ENCODE results near the gene RASGRP2.

DNA sequence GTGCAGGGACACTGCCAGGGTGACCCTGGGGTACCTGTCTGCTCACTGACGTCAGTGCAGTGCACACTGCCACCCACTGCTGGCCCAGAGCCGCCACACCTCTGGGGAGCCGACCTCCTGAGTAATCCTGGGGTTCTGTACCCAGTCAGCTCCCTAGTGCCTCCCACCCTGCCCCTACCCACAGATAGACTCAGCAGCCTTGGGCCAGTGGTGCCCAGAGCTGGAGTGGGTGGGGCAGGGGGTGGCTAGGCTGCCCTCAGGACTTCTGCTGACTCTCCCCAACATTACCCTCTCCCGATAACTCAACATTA is 26.7 kb downstream of the RASGRP2 start:
- TF ChIP-seq, protein P1, sequence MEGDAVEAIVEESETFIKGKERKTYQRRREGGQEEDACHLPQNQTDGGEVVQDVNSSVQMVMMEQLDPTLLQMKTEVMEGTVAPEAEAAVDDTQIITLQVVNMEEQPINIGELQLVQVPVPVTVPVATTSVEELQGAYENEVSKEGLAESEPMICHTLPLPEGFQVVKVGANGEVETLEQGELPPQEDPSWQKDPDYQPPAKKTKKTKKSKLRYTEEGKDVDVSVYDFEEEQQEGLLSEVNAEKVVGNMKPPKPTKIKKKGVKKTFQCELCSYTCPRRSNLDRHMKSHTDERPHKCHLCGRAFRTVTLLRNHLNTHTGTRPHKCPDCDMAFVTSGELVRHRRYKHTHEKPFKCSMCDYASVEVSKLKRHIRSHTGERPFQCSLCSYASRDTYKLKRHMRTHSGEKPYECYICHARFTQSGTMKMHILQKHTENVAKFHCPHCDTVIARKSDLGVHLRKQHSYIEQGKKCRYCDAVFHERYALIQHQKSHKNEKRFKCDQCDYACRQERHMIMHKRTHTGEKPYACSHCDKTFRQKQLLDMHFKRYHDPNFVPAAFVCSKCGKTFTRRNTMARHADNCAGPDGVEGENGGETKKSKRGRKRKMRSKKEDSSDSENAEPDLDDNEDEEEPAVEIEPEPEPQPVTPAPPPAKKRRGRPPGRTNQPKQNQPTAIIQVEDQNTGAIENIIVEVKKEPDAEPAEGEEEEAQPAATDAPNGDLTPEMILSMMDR (IDR thresholded peaks at IDR 0.05), result no peak
- TF ChIP-seq POLR2A (IDR thresholded peaks at IDR 0.05), result no peak
